Measurements from ENCODE around the gene LTB4R2. TPM values are rescaled to one million over a fixed set of nuclear protein-coding genes. Genes with fewer than 3 reads are reported as not detected.

Gene LTB4R2
- total RNA-seq, 1 experiment from 2014 or later = 12.9 TPM

GRCh38 chr14:24281636-24282035 is 28.3 kb upstream of the LTB4R2 start:
- H3K9me3 Mint-ChIP-seq = no peaks in the 10 kb centered on the region
- no peaks in the 10 kb centered on the region for H3K27me3 Mint-ChIP-seq (ENCODE audit: low read depth)
- no peaks in the 10 kb centered on the region for H3K36me3 Mint-ChIP-seq
- H3K4me3 Mint-ChIP-seq = no peak overlapping the region
- ATAC-seq (no peak), DNase-seq (ENCODE audit: low spot score) (no peak)
- ChIA-PET POLR2A (no interaction called here), CTCF (interaction anchor here (1.0 to 3.2 kb wide), 4 partner anchors 10 to 52 kb away, joined by 3 to 15 read pairs (median 12); partner anchors contain the start of genes RABGGTA and TINF2)
- TF ChIP-seq PREB (CRISPR knock-in tag; IDR thresholded peaks at IDR 0.05; ENCODE audit: borderline replicate concordance) = no peak
- no peak for TF ChIP-seq TEAD4 (CRISPR knock-in tag; IDR thresholded peaks at IDR 0.05)
- no peak for TF ChIP-seq ERG (CRISPR knock-in tag; IDR thresholded peaks at IDR 0.05)
- no peak for TF ChIP-seq PRDM15 (CRISPR knock-in tag; IDR thresholded peaks at IDR 0.05)
- no peak for TF ChIP-seq NFE2L1 (CRISPR knock-in tag; IDR thresholded peaks at IDR 0.05)
- TF ChIP-seq STAT6 (CRISPR knock-in tag; conservative IDR thresholded peaks at IDR 0.05; ENCODE audit: low read depth) = no peak
- TF ChIP-seq CTCF (IDR thresholded peaks at IDR 0.05) = no peak
- no peak for TF ChIP-seq ZNF423 (CRISPR knock-in tag; IDR thresholded peaks at IDR 0.05)
- no peak for TF ChIP-seq E2F4 (CRISPR knock-in tag; IDR thresholded peaks at IDR 0.05; ENCODE audit: borderline replicate concordance, low read depth)
- TF ChIP-seq ARID4B (CRISPR knock-in tag; IDR thresholded peaks at IDR 0.05; ENCODE audit: borderline replicate concordance) = no peak
- no peak for TF ChIP-seq MAX (CRISPR knock-in tag; IDR thresholded peaks at IDR 0.05)
- TF ChIP-seq SMAD3 (CRISPR knock-in tag; IDR thresholded peaks at IDR 0.05; ENCODE audit: borderline replicate concordance) = no peak
- TF ChIP-seq AR (CRISPR knock-in tag; IDR thresholded peaks at IDR 0.05) = no peak
- no peak for TF ChIP-seq GTF2I (CRISPR knock-in tag; conservative IDR thresholded peaks at IDR 0.05)
- TF ChIP-seq ZNF121 (CRISPR knock-in tag; IDR thresholded peaks at IDR 0.05) = no peak
- TF ChIP-seq RELA (CRISPR knock-in tag; IDR thresholded peaks at IDR 0.05; ENCODE audit: borderline replicate concordance) = no peak
- no peak overlapping the region for H3K27ac Mint-ChIP-seq
- H3K4me1 Mint-ChIP-seq = no peaks in the 10 kb centered on the region

Measured in WTC11 (cell line).